UCSD-AML1 (cell line): ENCODE measurements around the gene CRKL.

ENCODE experiments used
- DNase-seq: peaks from one replicate; lab custom pipeline; 2025; ENCODE audit not compliant: unreplicated experiment; lab: John Stamatoyannopoulos, UW

CRKL gene

GRCh38 chr22:20980523-20980922 lies 63.3 kb downstream of the CRKL start:
- DNase-seq = no peak

- DNase-seq = no peak
Observed at GRCh38 chr22:20980938-20981722, 63.9 kb downstream of the CRKL start.

- DNase-seq = peak; percentile 88
Observed at GRCh38 chr22:20981787-20982562, 64.8 kb downstream of the CRKL start, which contains the start of gene LZTR1. Gene LZTR1, plus strand, starts transcription at chr22:20982297. Its CDS starts 75 bp downstream, at chr22:20982372.

- no peak for DNase-seq
Observed at GRCh38 chr22:20982563-20982882, 65.3 kb downstream of the CRKL start.

GRCh38 chr22:20983081-20983771 lies 66.0 kb downstream of the CRKL start:
- DNase-seq = no peak

GRCh38 chr22:20985720-20986119 lies 68.5 kb downstream of the CRKL start:
- no peak for DNase-seq

GRCh38 chr22:20986365-20986764 lies 69.2 kb downstream of the CRKL start:
- DNase-seq = no peak

GRCh38 chr22:20987375-20987774 lies 70.2 kb downstream of the CRKL start:
- no peak for DNase-seq

- DNase-seq = no peak
Observed at GRCh38 chr22:20988573-20989322, 71.5 kb downstream of the CRKL start.

GRCh38 chr22:20989323-20990138 lies 72.3 kb downstream of the CRKL start:
- no peak for DNase-seq

- no peak for DNase-seq
Observed at GRCh38 chr22:20990184-20991180, 73.3 kb downstream of the CRKL start.

- no peak for DNase-seq
Observed at GRCh38 chr22:20991252-20992055, 74.2 kb downstream of the CRKL start.

- DNase-seq = no peak
Observed at GRCh38 chr22:20992056-20992442, 74.8 kb downstream of the CRKL start.

- DNase-seq = no peak
Observed at GRCh38 chr22:20992456-20993303, 75.5 kb downstream of the CRKL start.

- no peak for DNase-seq
Observed at GRCh38 chr22:20993304-20994127, 76.3 kb downstream of the CRKL start.

GRCh38 chr22:20994128-20994901 lies 77.1 kb downstream of the CRKL start:
- DNase-seq = no peak
